HUES64 (cell line): ENCODE results near the gene RASA3.

Experiments
- H3K27ac ChIP-seq: 2 replicates; pipeline ENCODE4 v1.7.0; 2013; ENCODE audit warnings: low read depth, low read length, inconsistent platforms
- H3K27me3 ChIP-seq: 2 replicates; pipeline ENCODE4 v1.6.1; 2013; ENCODE audit warnings: mild to moderate bottlenecking, low read length; ENCODE audit not compliant: insufficient read depth
- H3K36me3 ChIP-seq: 2 replicates; pipeline ENCODE4 v1.6.1; 2013; ENCODE audit warnings: mild to moderate bottlenecking, low read length; ENCODE audit not compliant: insufficient read depth
- H3K4me1 ChIP-seq: 2 replicates; pipeline ENCODE4 v1.6.1; 2013; ENCODE audit warnings: mild to moderate bottlenecking, low read length, moderate library complexity; ENCODE audit not compliant: insufficient read depth
- H3K4me3 ChIP-seq: 2 replicates; pipeline ENCODE4 v1.5.1; 2013; ENCODE audit warnings: mild to moderate bottlenecking, low read length, moderate library complexity
- H3K9ac ChIP-seq: 2 replicates; pipeline ENCODE4 v1.6.1; 2013; ENCODE audit warnings: mild to moderate bottlenecking, low read depth, low read length
- H3K9me3 ChIP-seq: 2 replicates; pipeline ENCODE4 v1.6.1; 2013; ENCODE audit warnings: low read depth, low read length; ENCODE audit not compliant: insufficient read depth
- WGBS: fragments of 150-250, 120-280 bp; methylation state at CpG from one replicate; pipeline ENCODE4 v1.1.7; 2013; ENCODE audit warnings: missing lambda C conversion rate; 5-methylcytosine and 5-hydroxymethylcytosine counted together

RASA3 gene

GRCh38 chr13:113967729-113968462 is 164.5 kb downstream of the RASA3 start:
- 94% methylated on average over 20 of the region's 20 CpGs for WGBS
- Histone ChIP-seq H3K9ac (no peak overlapping the region), H3K36me3 (no peaks in the 10 kb centered on the region), H3K27me3 (no peaks in the 10 kb centered on the region), H3K27ac (no peak overlapping the region), H3K9me3 (peaks cover 18% of the 10 kb centered on the region; the same call in 1 of the 2 replicates), H3K4me1 (no peaks in the 10 kb centered on the region), H3K4me3 (no peak overlapping the region)

GRCh38 chr13:113967206-113967720 is 165.2 kb downstream of the RASA3 start:
- no peaks in the 10 kb centered on the region for H3K4me1 ChIP-seq
- no peaks in the 10 kb centered on the region for H3K27me3 ChIP-seq
- no peak overlapping the region for H3K4me3 ChIP-seq
- H3K27ac ChIP-seq, result no peak overlapping the region
- WGBS, result 93% methylated on average over 8 of the region's 9 CpGs
- H3K36me3 ChIP-seq, result no peaks in the 10 kb centered on the region
- no peak overlapping the region for H3K9ac ChIP-seq
- H3K9me3 ChIP-seq, result peaks cover 25% of the 10 kb centered on the region

DNA sequence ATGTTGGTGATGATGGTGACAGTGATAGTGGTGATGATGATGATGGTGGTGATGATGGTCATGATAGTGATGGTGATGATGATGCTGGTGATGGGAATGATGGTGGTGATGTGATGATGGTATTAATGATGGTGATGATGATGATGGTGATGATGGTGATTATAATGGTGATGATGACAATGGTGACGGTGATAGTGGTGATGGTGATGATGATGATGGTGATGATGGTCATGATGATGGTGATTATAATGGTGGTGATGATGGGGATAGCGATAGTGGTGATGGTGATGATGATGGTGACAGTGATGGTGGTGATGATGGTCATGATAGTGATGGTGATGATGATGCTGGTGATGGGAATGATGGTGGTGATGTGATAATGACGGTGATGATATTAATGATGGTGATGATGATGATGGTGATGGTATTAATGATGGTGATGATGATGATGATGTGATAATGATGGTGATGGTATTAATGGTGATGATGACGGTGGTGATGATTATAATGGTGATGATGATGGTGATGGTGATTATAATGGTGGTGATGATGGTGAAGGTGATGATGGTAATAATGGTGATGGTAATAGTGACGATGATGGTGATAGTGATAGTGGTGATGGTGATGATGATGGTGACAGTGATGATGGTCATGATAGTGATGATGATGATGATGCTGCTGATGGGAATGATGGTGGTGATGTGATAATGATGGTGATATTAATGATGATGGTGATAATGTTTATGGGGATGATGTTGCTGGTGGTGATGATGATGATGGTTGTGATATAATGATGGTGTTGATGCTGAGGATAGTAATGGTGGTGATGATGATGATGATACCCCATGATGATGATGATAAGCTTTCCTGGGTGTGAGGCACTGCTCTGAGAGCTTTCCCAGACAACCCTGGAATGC is 166.2 kb downstream of the RASA3 start:
- no peak overlapping the region for H3K4me3 ChIP-seq
- H3K4me1 ChIP-seq, result no peaks in the 10 kb centered on the region
- H3K27ac ChIP-seq, result no peak overlapping the region
- no peak overlapping the region for H3K9ac ChIP-seq
- peaks cover 32% of the 10 kb centered on the region for H3K9me3 ChIP-seq
- H3K36me3 ChIP-seq, result no peaks in the 10 kb centered on the region
- H3K27me3 ChIP-seq, result no peaks in the 10 kb centered on the region
- 93% methylated on average over 5 of the region's 5 CpGs for WGBS

- H3K27me3 ChIP-seq, result no peaks in the 10 kb centered on the region
These were observed 167.0 kb downstream of the RASA3 start for GRCh38 chr13:113965383-113965874.

DNA sequence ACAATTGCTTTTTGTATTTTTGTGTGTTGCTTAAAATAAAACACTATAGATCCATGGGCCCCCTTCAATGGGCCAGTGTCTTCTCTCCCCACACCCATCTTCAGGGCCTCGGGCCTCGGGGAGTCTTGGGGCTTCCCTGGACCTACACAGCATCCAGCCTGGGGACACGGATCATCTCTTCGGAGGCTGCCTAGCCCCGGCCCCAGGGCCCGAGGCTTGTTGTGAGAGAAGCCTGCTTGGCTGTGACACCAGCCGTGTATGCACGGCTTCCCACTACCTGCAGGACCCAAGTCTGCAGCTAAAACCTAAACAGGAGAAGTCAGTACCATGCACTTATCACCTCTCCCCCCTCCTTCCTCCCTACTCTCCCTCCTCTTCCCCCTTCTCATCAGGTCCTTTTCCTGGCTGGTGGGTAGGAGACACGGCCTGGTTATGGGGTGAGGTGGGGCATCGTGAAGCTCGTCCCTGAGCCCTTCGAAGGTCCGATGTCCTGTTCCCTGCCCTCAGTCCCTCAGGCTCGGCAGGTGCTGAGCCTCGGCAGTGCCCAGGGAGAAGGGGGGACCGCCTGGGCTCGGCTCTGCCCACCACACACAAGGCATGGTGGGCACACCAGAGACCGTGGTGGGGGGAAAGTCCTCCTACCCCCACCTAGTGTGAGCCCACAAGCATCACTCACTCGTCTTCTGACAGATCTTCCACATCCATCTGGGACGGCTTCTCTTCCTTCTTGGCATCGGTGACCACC is 168.0 kb downstream of the RASA3 start:
- Histone ChIP-seq H3K9ac (no peak overlapping the region), H3K4me3 (no peak overlapping the region), H3K4me1 (no peaks in the 10 kb centered on the region), H3K27ac (no peak overlapping the region), H3K9me3 (peaks cover 48% of the 10 kb centered on the region), H3K36me3 (no peaks in the 10 kb centered on the region), H3K27me3 (no peaks in the 10 kb centered on the region)
- WGBS, result 89% methylated on average over 18 of the region's 21 CpGs

More at GRCh38 chr13:113965383-113965874, 167.0 kb downstream of the RASA3 start:
- 96% methylated on average over 2 of the region's 2 CpGs for WGBS
- no peaks in the 10 kb centered on the region for H3K36me3 ChIP-seq
- H3K4me1 ChIP-seq, result no peaks in the 10 kb centered on the region
- H3K4me3 ChIP-seq, result no peak overlapping the region
- H3K27ac ChIP-seq, result no peak overlapping the region
- H3K9ac ChIP-seq, result no peak overlapping the region
- peaks cover 40% of the 10 kb centered on the region for H3K9me3 ChIP-seq

DNA sequence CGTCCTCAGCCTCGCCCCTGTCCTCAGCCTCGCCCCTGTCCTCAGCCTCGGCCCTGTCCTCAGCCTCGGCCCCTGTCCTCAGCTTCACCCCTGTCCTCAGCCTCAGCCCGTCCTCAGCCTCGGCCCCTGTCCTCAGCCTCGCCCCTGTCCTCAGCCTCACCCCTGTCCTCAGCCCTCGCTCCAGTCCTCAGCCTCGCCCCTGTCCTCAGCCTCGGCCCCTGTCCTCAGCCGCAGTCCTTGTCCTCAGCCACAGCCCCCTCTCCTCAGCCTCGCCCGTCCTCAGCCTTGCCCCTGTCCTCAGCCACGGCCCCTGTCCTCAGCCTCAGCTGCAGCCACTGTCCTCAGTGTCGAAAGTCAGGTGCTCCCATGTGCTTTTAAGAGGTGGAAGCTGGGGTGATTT is 169.0 kb downstream of the RASA3 start:
- Histone ChIP-seq H3K9ac (no peak overlapping the region), H3K4me3 (no peak overlapping the region), H3K36me3 (no peaks in the 10 kb centered on the region), H3K4me1 (no peaks in the 10 kb centered on the region), H3K27ac (no peak overlapping the region), H3K9me3 (peaks cover 54% of the 10 kb centered on the region), H3K27me3 (no peaks in the 10 kb centered on the region)
- 93% methylated on average over 16 of the region's 16 CpGs for WGBS

DNA sequence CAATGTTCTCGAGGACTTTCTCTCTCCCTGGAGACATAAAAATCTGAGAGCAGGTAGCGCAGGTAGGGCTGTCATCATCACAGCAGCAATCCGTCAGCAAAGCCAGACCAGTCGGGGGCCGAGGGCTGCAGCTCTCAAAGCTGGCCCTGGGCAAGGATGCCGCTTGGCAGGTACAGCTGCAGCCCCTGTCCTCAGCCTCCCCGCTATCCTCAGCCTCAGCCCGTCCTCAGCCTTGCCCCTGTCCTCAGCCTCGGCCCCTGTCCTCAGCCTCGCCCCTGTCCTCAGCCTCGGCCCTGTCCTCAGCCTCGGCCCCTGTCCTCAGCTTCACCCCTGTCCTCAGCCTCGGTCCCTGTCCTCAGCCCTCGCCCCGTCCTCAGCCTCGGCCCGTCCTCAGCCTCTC is 169.4 kb downstream of the RASA3 start:
- H3K9ac ChIP-seq, result no peak overlapping the region
- H3K4me3 ChIP-seq, result no peak overlapping the region
- H3K9me3 ChIP-seq, result peaks cover 56% of the 10 kb centered on the region
- no peaks in the 10 kb centered on the region for H3K36me3 ChIP-seq
- no peaks in the 10 kb centered on the region for H3K27me3 ChIP-seq
- H3K27ac ChIP-seq, result no peak overlapping the region
- WGBS, result 90% methylated on average over 17 of the region's 17 CpGs
- no peaks in the 10 kb centered on the region for H3K4me1 ChIP-seq

DNA sequence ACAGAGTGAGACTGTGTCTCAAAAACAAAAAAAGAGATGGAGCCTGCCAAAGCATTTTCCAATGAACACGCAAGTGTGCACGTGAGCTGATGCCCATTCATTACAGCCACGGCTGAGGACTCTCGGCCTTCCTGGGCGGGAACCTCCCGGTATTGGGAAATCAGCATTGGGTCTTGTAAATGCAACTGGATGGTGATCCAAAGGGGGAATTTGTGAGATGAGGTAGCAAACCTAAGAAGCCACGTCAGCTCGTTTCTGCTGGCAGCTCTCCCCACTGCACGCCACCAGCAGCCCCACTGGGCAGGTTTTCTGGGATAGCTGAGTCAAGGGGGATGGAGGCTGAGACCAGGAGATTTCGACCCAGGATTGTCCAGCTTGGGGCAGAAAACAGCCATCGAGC is 170.0 kb downstream of the RASA3 start:
- Histone ChIP-seq H3K36me3 (no peaks in the 10 kb centered on the region), H3K9ac (no peak overlapping the region), H3K4me3 (no peak overlapping the region), H3K27me3 (no peaks in the 10 kb centered on the region), H3K9me3 (peaks cover 56% of the 10 kb centered on the region), H3K4me1 (no peaks in the 10 kb centered on the region), H3K27ac (no peak overlapping the region)
- WGBS, result 92% methylated on average over 11 of the region's 11 CpGs

DNA sequence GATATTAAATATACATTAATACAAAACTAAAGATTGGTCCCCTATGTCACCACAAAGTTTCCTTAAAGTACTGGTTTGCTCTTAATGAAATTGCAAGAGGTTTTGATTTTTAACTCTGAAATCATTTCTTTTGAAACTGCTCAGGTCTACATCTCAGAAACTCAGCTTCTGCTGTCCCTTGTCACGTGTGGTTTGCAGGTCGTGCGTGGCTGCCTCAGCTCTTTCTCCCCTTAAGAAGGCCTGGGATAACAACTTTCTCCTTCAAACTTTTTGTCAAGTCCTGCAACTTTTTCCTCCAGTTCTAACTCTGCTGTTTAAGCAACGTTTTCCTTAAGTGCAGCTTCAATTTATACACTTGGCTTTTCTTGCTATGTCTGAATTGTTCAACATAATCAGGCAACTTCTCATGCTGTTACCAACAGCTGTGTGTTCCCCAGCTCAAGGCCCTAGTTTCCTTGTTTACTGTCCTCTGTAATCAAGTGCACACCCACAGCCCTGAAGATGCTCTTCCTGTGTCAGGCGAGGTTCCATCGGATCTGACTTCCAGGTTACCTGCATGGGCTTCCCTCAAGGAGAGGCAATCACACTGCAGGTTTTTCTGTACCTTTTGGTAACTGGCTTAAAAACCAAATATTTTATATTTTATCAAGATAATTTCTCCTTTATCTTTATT is 172.0 kb downstream of the RASA3 start:
- H3K36me3 ChIP-seq, result no peaks in the 10 kb centered on the region
- 86% methylated on average over 6 of the region's 6 CpGs for WGBS
- no peak overlapping the region for H3K4me3 ChIP-seq
- peaks cover 48% of the 10 kb centered on the region for H3K9me3 ChIP-seq
- no peak overlapping the region for H3K9ac ChIP-seq
- no peak overlapping the region for H3K27ac ChIP-seq
- no peaks in the 10 kb centered on the region for H3K27me3 ChIP-seq
- no peaks in the 10 kb centered on the region for H3K4me1 ChIP-seq

GRCh38 chr13:113959198-113959597 is 173.2 kb downstream of the RASA3 start:
- no peaks in the 10 kb centered on the region for H3K4me1 ChIP-seq
- H3K9me3 ChIP-seq, result peaks cover 40% of the 10 kb centered on the region
- no peak overlapping the region for H3K27ac ChIP-seq
- H3K9ac ChIP-seq, result no peak overlapping the region
- H3K36me3 ChIP-seq, result no peaks in the 10 kb centered on the region
- no peaks in the 10 kb centered on the region for H3K27me3 ChIP-seq
- WGBS, result 88% methylated on average over 1 of the region's 1 CpG
- no peak overlapping the region for H3K4me3 ChIP-seq
